Glutamatergic neuron (in vitro differentiated cells): ENCODE results near the gene LACTB. TPM values are rescaled to one million over a fixed set of nuclear protein-coding genes. Genes with fewer than 3 reads are reported as not detected.
A peak's percentile ranks its signal among the peaks of the same experiment; 100 is the strongest.

ENCODE experiments used
- DNase-seq: peaks from one replicate; pipeline ENCODE4 v3.0.0; 2022
- H3K27ac Mint-ChIP-seq: one replicate; pipeline ENCODE4 v1.8.0; 2020; ENCODE audit warnings: mild to moderate bottlenecking, mixed read lengths, inconsistent platforms; ENCODE audit not compliant: unreplicated experiment
- H3K27me3 Mint-ChIP-seq: one replicate; pipeline ENCODE4 v1.8.0; 2020; ENCODE audit warnings: mild to moderate bottlenecking, moderate library complexity, mixed read lengths, inconsistent platforms; ENCODE audit not compliant: unreplicated experiment
- H3K36me3 Mint-ChIP-seq: one replicate; pipeline ENCODE4 v1.8.0; 2020; ENCODE audit warnings: mild to moderate bottlenecking, mixed read lengths, inconsistent platforms; ENCODE audit not compliant: unreplicated experiment
- H3K4me1 Mint-ChIP-seq: one replicate; pipeline ENCODE4 v1.8.0; 2020; ENCODE audit warnings: mild to moderate bottlenecking, low read depth, mixed read lengths, inconsistent platforms; ENCODE audit not compliant: unreplicated experiment
- H3K4me3 Mint-ChIP-seq: one replicate; pipeline ENCODE4 v1.8.0; 2020; ENCODE audit warnings: mild to moderate bottlenecking, mixed read lengths, inconsistent platforms; ENCODE audit not compliant: unreplicated experiment
- H3K9me3 Mint-ChIP-seq: one replicate; pipeline ENCODE4 v1.8.0; 2020; ENCODE audit warnings: mild to moderate bottlenecking, moderate library complexity, mixed read lengths, inconsistent platforms; ENCODE audit not compliant: unreplicated experiment
- CTCF ChIP-seq: fragments of 200-600 bp; sonication (generic); IDR thresholded peaks from one replicate; pipeline ENCODE4 v1.5.0; 2021; ENCODE audit not compliant: partially characterized antibody, unreplicated experiment
- total RNA-seq: library from RNA; stranded (reverse); fragmentation: NEBNext Ultra II Directional; extraction: Animal tissue kit (Norgen Biotek cat#: 25700); gene quantifications from one replicate; pipeline ENCODE4 v1.2.1, GENCODE V29; 2021; ENCODE audit not compliant: unreplicated experiment

Gene LACTB
- total RNA-seq, 1 donor from 2014 or later: 20.1 TPM

DNA sequence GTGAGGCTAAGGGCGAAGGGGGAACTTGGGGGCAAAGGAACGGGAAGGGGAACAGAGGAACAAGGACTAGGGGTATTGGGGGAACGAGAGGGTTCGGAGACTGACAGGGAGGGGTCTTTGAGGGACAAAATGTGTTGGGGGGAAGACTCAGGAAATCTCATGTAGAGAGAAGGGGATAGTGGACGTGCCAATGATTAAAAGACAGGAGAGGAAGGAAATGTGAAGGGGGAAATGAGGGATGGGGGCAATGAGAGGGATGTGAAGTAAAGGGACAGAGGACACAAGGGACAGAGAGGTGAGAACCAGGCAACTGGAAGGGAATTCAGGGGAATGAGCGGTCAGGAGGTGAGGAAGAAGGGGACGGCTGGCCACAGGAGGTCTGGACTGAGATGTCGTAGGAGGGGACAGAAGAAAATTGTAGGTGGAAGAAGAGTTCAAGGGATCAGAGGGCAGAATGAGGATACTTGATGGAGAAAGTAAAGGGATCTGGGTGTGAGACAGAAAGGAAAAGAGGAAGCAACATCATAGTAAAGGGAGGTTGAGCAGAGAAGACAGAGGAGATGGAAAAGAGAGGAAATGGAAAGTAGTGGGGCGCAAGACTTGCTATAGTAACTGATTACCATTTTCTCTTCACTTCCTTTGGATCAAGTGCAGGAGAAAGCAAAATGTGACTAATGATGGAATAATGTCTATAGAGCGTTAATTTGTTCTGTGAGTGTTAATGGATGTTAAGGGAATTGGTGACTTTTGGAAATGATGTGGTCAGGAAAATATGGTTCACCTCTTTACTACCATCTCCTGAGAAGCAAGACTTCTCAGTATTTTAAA lies 68.5 kb downstream of the LACTB start:
- peaks cover 37% of the 10 kb centered on the region for H3K4me1 Mint-ChIP-seq
- H3K27me3 Mint-ChIP-seq: peaks cover 7% of the 10 kb centered on the region
- no peaks in the 10 kb centered on the region for H3K36me3 Mint-ChIP-seq
- no peak for TF ChIP-seq CTCF
- DNase-seq: no peak
- H3K27ac Mint-ChIP-seq: peak overlapping the region; percentile 75
- H3K4me3 Mint-ChIP-seq: peak overlapping the region; percentile 94
- no peaks in the 10 kb centered on the region for H3K9me3 Mint-ChIP-seq

DNA sequence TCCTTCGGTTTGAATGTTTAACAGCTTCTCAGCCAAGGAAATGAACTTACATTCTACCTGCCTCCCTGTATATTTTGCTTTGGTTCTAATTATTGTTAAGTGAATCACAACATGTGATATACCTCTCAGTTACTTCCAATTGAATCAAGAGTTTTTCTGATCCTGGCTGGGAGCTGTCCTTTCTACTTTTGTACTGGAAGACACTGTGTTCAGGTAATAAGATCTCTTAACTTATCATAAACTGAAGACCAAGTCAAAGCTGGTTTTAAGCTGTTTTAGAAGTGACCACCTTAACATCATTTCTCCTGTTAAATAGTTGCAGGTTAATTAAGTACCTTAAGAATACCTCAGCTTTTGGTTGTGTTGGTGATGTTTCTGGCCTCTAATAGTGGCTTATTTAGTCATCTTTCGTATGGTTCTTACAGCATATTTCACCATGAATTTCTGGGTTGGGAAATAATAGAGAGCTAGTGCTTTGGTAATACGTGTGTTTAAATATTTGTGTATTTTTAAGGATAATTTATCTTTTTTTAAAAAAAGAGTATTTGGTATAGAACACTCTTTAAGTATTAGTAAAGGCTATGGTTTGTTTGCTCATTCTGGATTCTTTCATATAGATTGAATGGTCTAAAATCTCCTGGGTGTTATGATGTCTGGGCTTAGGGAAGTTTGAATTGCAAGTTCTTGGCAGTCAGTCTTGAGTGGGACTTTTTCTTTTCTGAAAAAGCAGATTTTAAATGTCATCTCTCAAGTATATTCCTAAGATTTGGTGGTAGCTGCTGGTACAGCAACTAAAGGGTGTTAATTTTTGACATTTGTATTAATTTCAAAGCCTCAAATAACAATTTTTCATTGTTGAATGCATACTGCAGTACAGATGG lies 69.3 kb downstream of the LACTB start:
- peaks cover 7% of the 10 kb centered on the region for H3K27me3 Mint-ChIP-seq
- no peaks in the 10 kb centered on the region for H3K9me3 Mint-ChIP-seq
- peaks cover 41% of the 10 kb centered on the region for H3K4me1 Mint-ChIP-seq
- peak overlapping the region; percentile 75 for H3K27ac Mint-ChIP-seq
- H3K4me3 Mint-ChIP-seq: peak overlapping the region; percentile 94
- DNase-seq: no peak
- H3K36me3 Mint-ChIP-seq: no peaks in the 10 kb centered on the region
- TF ChIP-seq CTCF: no peak

Other genes with a start within 250 kb of the LACTB start
- 255 TPM for gene TPM1, start 79.1 kb upstream of the LACTB start, total RNA-seq
- 128 TPM for gene RPS27L, start 35.6 kb downstream of the LACTB start, total RNA-seq
- 70.4 TPM for gene RAB8B, start 67.7 kb downstream of the LACTB start, total RNA-seq
- 27.8 TPM for gene APH1B, start 155.7 kb downstream of the LACTB start, total RNA-seq